ENCODE measurements around the gene ZBTB2. TPM values are rescaled to one million over a fixed set of nuclear protein-coding genes. Genes with fewer than 3 reads are reported as not detected.

The ZBTB2 gene
- total RNA-seq, 4 donors from 2014 or later: 10.9 to 12.3 (median 11.3) TPM

DNA sequence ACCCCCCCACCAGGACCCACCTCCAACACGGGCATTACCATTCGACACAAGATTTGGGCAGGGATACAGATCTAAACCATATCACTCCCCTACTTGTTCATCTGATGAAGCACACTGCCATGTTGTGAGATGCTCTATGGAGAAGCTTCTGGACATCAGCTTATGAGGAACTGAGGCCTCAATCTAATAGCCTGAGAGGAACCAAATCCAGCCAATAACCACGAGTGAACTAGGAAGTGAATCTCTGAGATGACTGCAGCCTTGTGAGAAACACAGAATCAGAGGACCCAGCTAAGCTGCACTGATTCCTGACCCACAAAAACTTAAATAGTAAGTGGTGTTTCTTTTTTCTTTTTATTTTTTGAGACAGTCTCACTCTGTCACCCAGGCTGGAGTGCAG, 21.6 kb upstream of the ZBTB2 start:
- 85 to 92% methylated on average over 3 of the region's 3 CpGs for WGBS, 2 donors
- no peak for DNase-seq (ENCODE audit: low spot score in 2 of 2)
- H3K4me3 ChIP-seq (ENCODE audit: low read depth, poor library complexity, severe bottlenecking): no peak overlapping the region
- intact Hi-C loops (cut with DNase I; ENCODE audit: low total_unique reads): no loop called here
- no peak for TF ChIP-seq POLR2A (IDR thresholded peaks at IDR 0.05)
- TF ChIP-seq, protein P1, sequence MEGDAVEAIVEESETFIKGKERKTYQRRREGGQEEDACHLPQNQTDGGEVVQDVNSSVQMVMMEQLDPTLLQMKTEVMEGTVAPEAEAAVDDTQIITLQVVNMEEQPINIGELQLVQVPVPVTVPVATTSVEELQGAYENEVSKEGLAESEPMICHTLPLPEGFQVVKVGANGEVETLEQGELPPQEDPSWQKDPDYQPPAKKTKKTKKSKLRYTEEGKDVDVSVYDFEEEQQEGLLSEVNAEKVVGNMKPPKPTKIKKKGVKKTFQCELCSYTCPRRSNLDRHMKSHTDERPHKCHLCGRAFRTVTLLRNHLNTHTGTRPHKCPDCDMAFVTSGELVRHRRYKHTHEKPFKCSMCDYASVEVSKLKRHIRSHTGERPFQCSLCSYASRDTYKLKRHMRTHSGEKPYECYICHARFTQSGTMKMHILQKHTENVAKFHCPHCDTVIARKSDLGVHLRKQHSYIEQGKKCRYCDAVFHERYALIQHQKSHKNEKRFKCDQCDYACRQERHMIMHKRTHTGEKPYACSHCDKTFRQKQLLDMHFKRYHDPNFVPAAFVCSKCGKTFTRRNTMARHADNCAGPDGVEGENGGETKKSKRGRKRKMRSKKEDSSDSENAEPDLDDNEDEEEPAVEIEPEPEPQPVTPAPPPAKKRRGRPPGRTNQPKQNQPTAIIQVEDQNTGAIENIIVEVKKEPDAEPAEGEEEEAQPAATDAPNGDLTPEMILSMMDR (IDR thresholded peaks at IDR 0.05): no peak

DNA sequence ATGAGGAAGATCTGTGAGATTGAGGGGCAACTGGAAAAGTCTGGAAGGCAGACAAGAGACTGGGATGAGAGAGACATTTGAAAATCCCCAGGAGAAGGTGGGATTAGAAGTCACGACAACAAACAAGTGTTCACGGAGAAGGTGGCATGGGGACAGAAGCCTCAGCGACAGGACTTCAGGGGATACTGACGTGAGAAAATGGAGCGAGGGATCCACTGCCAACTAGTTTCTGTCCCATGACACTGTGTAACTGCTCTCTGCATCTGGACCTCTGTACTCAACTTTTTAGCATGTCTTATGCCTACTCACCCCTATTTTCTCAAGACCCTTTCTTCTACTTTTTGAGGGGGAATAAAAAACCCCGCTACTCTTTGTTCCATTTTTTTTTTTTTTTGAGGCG, 18.3 kb upstream of the ZBTB2 start:
- 94 to 97% methylated on average over 7 of the region's 7 CpGs for WGBS, 2 donors
- intact Hi-C loops (cut with DNase I; ENCODE audit: low total_unique reads): no loop called here
- DNase-seq (ENCODE audit: low spot score in 2 of 2): no peak
- TF ChIP-seq, protein P1 (IDR thresholded peaks at IDR 0.05): no peak
- TF ChIP-seq POLR2A (IDR thresholded peaks at IDR 0.05): no peak
- no peak overlapping the region for H3K4me3 ChIP-seq (ENCODE audit: low read depth, poor library complexity, severe bottlenecking)

DNA sequence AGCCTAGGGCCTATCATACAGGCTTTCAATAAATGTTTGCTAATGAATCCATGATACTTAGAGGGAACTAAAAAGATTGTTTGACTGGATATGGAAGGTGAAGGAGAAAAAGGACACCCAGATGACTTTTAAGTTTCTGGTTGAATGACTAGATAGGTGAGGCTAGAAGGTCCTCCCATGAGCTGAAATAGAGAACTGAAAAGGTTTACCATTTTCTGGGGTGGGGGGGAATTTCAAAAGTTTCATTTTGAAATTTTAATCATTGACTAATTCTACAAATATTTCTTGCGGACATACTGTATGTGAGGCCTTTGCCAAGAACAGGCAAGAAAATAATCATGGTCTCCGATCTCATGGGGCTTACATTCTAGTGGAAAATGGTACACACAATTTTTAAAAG, 17.9 kb upstream of the ZBTB2 start:
- intact Hi-C loops (cut with DNase I; ENCODE audit: low total_unique reads): no loop called here
- no peak for DNase-seq (ENCODE audit: low spot score in 2 of 2)
- WGBS, 2 donors: 78 to 94% methylated on average over 2 of the region's 2 CpGs
- TF ChIP-seq, protein P1 (IDR thresholded peaks at IDR 0.05): no peak
- no peak for TF ChIP-seq POLR2A (IDR thresholded peaks at IDR 0.05)
- H3K4me3 ChIP-seq (ENCODE audit: low read depth, poor library complexity, severe bottlenecking): no peak overlapping the region

DNA sequence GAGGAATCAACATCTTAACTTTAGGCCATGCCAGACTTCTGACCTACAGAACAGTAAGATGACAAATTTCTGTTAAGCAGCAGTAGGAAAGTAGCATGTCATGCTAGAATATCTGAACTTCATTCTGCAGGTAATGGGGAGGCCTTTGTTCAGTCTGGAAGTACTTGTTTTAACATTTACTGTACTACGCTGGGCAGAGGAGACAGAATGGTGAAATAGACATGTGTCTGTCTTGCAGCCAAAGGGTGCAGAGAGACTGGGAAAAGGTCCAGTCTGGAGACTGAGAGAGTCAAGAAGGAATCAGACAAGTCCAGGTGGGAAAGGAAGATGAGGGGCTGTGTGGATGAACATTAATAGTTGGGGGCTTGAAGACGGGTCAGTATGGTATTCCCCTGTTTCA, 17.5 kb upstream of the ZBTB2 start:
- no peak for DNase-seq (ENCODE audit: low spot score in 2 of 2)
- H3K4me3 ChIP-seq (ENCODE audit: low read depth, poor library complexity, severe bottlenecking): no peak overlapping the region
- TF ChIP-seq, protein P1 (IDR thresholded peaks at IDR 0.05): no peak
- no peak for TF ChIP-seq POLR2A (IDR thresholded peaks at IDR 0.05)
- 82 to 85% methylated on average over 2 of the region's 2 CpGs for WGBS, 2 donors
- intact Hi-C loops (cut with DNase I; ENCODE audit: low total_unique reads): no loop called here

DNA sequence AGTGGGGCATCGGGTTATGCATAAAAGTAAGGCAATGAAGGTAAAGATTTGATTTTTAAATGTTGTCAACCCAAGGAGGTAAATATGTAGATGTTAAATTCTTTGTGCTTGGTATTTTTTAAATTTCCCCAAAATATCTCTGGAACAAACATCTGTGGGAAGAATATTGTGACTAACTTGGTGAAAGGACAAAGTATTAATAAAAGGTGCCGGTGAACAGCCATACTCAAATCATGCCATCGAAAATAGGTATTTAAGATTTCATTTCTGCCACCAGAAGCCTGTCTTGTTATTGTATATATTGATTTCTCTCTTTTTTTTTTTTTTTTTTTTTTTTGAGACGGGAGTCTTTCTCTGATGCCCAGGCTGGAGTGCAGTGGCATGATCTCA, 12.6 kb upstream of the ZBTB2 start:
- WGBS, 2 donors: 79 to 82% methylated on average over 4 of the region's 4 CpGs
- TF ChIP-seq, protein P1 (IDR thresholded peaks at IDR 0.05): no peak
- no peak for TF ChIP-seq POLR2A (IDR thresholded peaks at IDR 0.05)
- no peak for DNase-seq (ENCODE audit: low spot score in 2 of 2)
- no peak overlapping the region for H3K4me3 ChIP-seq (ENCODE audit: low read depth, poor library complexity, severe bottlenecking)
- intact Hi-C loops (cut with DNase I; ENCODE audit: low total_unique reads): no loop called here

DNA sequence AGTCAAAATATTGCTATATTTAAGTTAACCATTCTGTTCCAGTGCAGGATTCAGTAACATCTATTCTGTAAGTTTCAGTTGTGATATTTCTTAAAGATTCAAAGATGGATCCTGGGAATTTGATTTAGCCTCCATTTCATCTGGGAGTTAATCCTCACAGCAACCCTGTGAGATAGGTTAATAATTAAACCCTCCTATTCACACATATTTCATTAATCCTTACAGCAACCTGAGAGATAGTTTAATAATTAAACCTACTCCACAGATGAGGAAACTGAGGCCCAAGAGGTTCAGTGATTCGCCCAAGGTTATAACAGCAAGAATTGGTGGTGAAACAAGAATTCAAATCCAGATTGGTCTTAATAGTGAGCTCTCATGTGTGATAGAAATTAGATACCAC, 10.9 kb upstream of the ZBTB2 start:
- H3K4me3 ChIP-seq (ENCODE audit: low read depth, poor library complexity, severe bottlenecking): no peak overlapping the region
- TF ChIP-seq POLR2A (IDR thresholded peaks at IDR 0.05): no peak
- TF ChIP-seq, protein P1 (IDR thresholded peaks at IDR 0.05): no peak
- intact Hi-C loops (cut with DNase I; ENCODE audit: low total_unique reads): no loop called here
- WGBS, 2 donors: 95 to 100% methylated on average over 1 of the region's 1 CpG
- DNase-seq (ENCODE audit: low spot score in 2 of 2): no peak
